ENCODE results near the gene LDLRAD4. TPM values are rescaled to one million over a fixed set of nuclear protein-coding genes. Genes with fewer than 3 reads are reported as not detected.

The LDLRAD4 gene
- total RNA-seq, 1 donor from 2014 or later, result 30.5 TPM

GRCh38 chr18:13427354-13427753 lies 208.8 kb downstream of the LDLRAD4 start:
- no peak overlapping the region for H3K27ac Mint-ChIP-seq
- no peak overlapping the region for H3K4me3 Mint-ChIP-seq (ENCODE audit: low read depth)
- intact Hi-C loops (cut with micrococcal nuclease), result no loop called here
- peaks cover 40% of the 10 kb centered on the region for H3K4me1 Mint-ChIP-seq (ENCODE audit: low read depth)
- no peaks in the 10 kb centered on the region for H3K9me3 Mint-ChIP-seq
- DNase-seq (ENCODE audit: low spot score), result no peak
- no peaks in the 10 kb centered on the region for H3K36me3 Mint-ChIP-seq (ENCODE audit: low read depth)
- no peaks in the 10 kb centered on the region for H3K27me3 Mint-ChIP-seq (ENCODE audit: low read depth)

GRCh38 chr18:13428319-13428718 lies 209.8 kb downstream of the LDLRAD4 start:
- no peak for DNase-seq (ENCODE audit: low spot score)
- Mint-ChIP-seq H3K27ac (peak overlapping the region; percentile 42), H3K4me3 (ENCODE audit: low read depth) (no peak overlapping the region), H3K27me3 (ENCODE audit: low read depth) (no peaks in the 10 kb centered on the region), H3K4me1 (ENCODE audit: low read depth) (peaks cover 39% of the 10 kb centered on the region), H3K36me3 (ENCODE audit: low read depth) (no peaks in the 10 kb centered on the region), H3K9me3 (no peaks in the 10 kb centered on the region)
- intact Hi-C loops (cut with micrococcal nuclease), result no loop called here

- no peak for DNase-seq (ENCODE audit: low spot score)
- intact Hi-C loops (cut with micrococcal nuclease), result no loop called here
- no peak overlapping the region for H3K27ac Mint-ChIP-seq
- no peaks in the 10 kb centered on the region for H3K9me3 Mint-ChIP-seq
- H3K4me1 Mint-ChIP-seq (ENCODE audit: low read depth), result peaks cover 41% of the 10 kb centered on the region
- no peaks in the 10 kb centered on the region for H3K27me3 Mint-ChIP-seq (ENCODE audit: low read depth)
- H3K36me3 Mint-ChIP-seq (ENCODE audit: low read depth), result no peaks in the 10 kb centered on the region
- no peak overlapping the region for H3K4me3 Mint-ChIP-seq (ENCODE audit: low read depth)
Measured at GRCh38 chr18:13429016-13429415, 210.5 kb downstream of the LDLRAD4 start.

GRCh38 chr18:13429884-13430510 lies 211.4 kb downstream of the LDLRAD4 start:
- Mint-ChIP-seq H3K27me3 (ENCODE audit: low read depth) (no peaks in the 10 kb centered on the region), H3K9me3 (no peaks in the 10 kb centered on the region), H3K4me3 (ENCODE audit: low read depth) (no peak overlapping the region), H3K27ac (no peak overlapping the region), H3K4me1 (ENCODE audit: low read depth) (peaks cover 34% of the 10 kb centered on the region), H3K36me3 (ENCODE audit: low read depth) (no peaks in the 10 kb centered on the region)
- no peak for DNase-seq (ENCODE audit: low spot score)
- intact Hi-C loops (cut with micrococcal nuclease), result no loop called here

- DNase-seq (ENCODE audit: low spot score), result no peak
- no peak overlapping the region for H3K4me3 Mint-ChIP-seq (ENCODE audit: low read depth)
- intact Hi-C loops (cut with micrococcal nuclease), result no loop called here
- peaks cover 34% of the 10 kb centered on the region for H3K4me1 Mint-ChIP-seq (ENCODE audit: low read depth)
- no peak overlapping the region for H3K27ac Mint-ChIP-seq
- H3K27me3 Mint-ChIP-seq (ENCODE audit: low read depth), result no peaks in the 10 kb centered on the region
- H3K9me3 Mint-ChIP-seq, result no peaks in the 10 kb centered on the region
- no peaks in the 10 kb centered on the region for H3K36me3 Mint-ChIP-seq (ENCODE audit: low read depth)
Measured at GRCh38 chr18:13430663-13431062, 212.1 kb downstream of the LDLRAD4 start.

- Mint-ChIP-seq H3K4me1 (ENCODE audit: low read depth) (peaks cover 42% of the 10 kb centered on the region), H3K27me3 (ENCODE audit: low read depth) (no peaks in the 10 kb centered on the region), H3K36me3 (ENCODE audit: low read depth) (no peaks in the 10 kb centered on the region), H3K27ac (no peak overlapping the region), H3K4me3 (ENCODE audit: low read depth) (no peak overlapping the region), H3K9me3 (no peaks in the 10 kb centered on the region)
- no peak for DNase-seq (ENCODE audit: low spot score)
- intact Hi-C loops (cut with micrococcal nuclease), result no loop called here
Measured at GRCh38 chr18:13431886-13432285, 213.3 kb downstream of the LDLRAD4 start.

GRCh38 chr18:13433125-13433524 lies 214.6 kb downstream of the LDLRAD4 start:
- no peaks in the 10 kb centered on the region for H3K27me3 Mint-ChIP-seq (ENCODE audit: low read depth)
- no peaks in the 10 kb centered on the region for H3K36me3 Mint-ChIP-seq (ENCODE audit: low read depth)
- H3K9me3 Mint-ChIP-seq, result no peaks in the 10 kb centered on the region
- no peak overlapping the region for H3K27ac Mint-ChIP-seq
- DNase-seq (ENCODE audit: low spot score), result no peak
- peaks cover 47% of the 10 kb centered on the region for H3K4me1 Mint-ChIP-seq (ENCODE audit: low read depth)
- intact Hi-C loops (cut with micrococcal nuclease), result no loop called here
- H3K4me3 Mint-ChIP-seq (ENCODE audit: low read depth), result no peak overlapping the region

GRCh38 chr18:13433685-13434084 lies 215.1 kb downstream of the LDLRAD4 start:
- H3K4me3 Mint-ChIP-seq (ENCODE audit: low read depth), result no peak overlapping the region
- no peaks in the 10 kb centered on the region for H3K36me3 Mint-ChIP-seq (ENCODE audit: low read depth)
- intact Hi-C loops (cut with micrococcal nuclease), result no loop called here
- no peaks in the 10 kb centered on the region for H3K9me3 Mint-ChIP-seq
- H3K27ac Mint-ChIP-seq, result no peak overlapping the region
- no peaks in the 10 kb centered on the region for H3K27me3 Mint-ChIP-seq (ENCODE audit: low read depth)
- no peak for DNase-seq (ENCODE audit: low spot score)
- H3K4me1 Mint-ChIP-seq (ENCODE audit: low read depth), result peaks cover 47% of the 10 kb centered on the region

- H3K4me3 Mint-ChIP-seq (ENCODE audit: low read depth), result no peak overlapping the region
- no peak for DNase-seq (ENCODE audit: low spot score)
- peaks cover 52% of the 10 kb centered on the region for H3K4me1 Mint-ChIP-seq (ENCODE audit: low read depth)
- H3K27me3 Mint-ChIP-seq (ENCODE audit: low read depth), result no peaks in the 10 kb centered on the region
- no peak overlapping the region for H3K27ac Mint-ChIP-seq
- H3K36me3 Mint-ChIP-seq (ENCODE audit: low read depth), result no peaks in the 10 kb centered on the region
- intact Hi-C loops (cut with micrococcal nuclease), result loop anchor here (5.0 kb wide), 2 partner anchors 143 to 177 kb away; no protein-coding TSS in a partner anchor
- no peaks in the 10 kb centered on the region for H3K9me3 Mint-ChIP-seq
Measured at GRCh38 chr18:13434854-13435253, 216.3 kb downstream of the LDLRAD4 start.

- Mint-ChIP-seq H3K4me3 (ENCODE audit: low read depth) (no peak overlapping the region), H3K36me3 (ENCODE audit: low read depth) (no peaks in the 10 kb centered on the region), H3K27me3 (ENCODE audit: low read depth) (no peaks in the 10 kb centered on the region), H3K9me3 (no peaks in the 10 kb centered on the region), H3K27ac (peak overlapping the region; percentile 54), H3K4me1 (ENCODE audit: low read depth) (peaks cover 56% of the 10 kb centered on the region)
- intact Hi-C loops (cut with micrococcal nuclease), result loop anchor here (2.0 to 5.0 kb wide), 3 partner anchors 127 to 177 kb away; no protein-coding TSS in a partner anchor
- DNase-seq (ENCODE audit: low spot score), result no peak
Measured at GRCh38 chr18:13435586-13436333, 217.2 kb downstream of the LDLRAD4 start.

- H3K36me3 Mint-ChIP-seq (ENCODE audit: low read depth), result no peaks in the 10 kb centered on the region
- DNase-seq (ENCODE audit: low spot score), result no peak
Measured at GRCh38 chr18:13436576-13436975, 218.0 kb downstream of the LDLRAD4 start.

GRCh38 chr18:13437034-13437433 lies 218.5 kb downstream of the LDLRAD4 start:
- DNase-seq (ENCODE audit: low spot score), result no peak

More at GRCh38 chr18:13436576-13436975, 218.0 kb downstream of the LDLRAD4 start:
- Mint-ChIP-seq H3K4me1 (ENCODE audit: low read depth) (peaks cover 56% of the 10 kb centered on the region), H3K4me3 (ENCODE audit: low read depth) (no peak overlapping the region), H3K27ac (peak overlapping the region; percentile 13), H3K27me3 (ENCODE audit: low read depth) (no peaks in the 10 kb centered on the region), H3K9me3 (no peaks in the 10 kb centered on the region)
- intact Hi-C loops (cut with micrococcal nuclease), result loop anchor here (2.0 to 5.0 kb wide), 3 partner anchors 126 to 176 kb away; no protein-coding TSS in a partner anchor

More at GRCh38 chr18:13437034-13437433, 218.5 kb downstream of the LDLRAD4 start:
- no peaks in the 10 kb centered on the region for H3K27me3 Mint-ChIP-seq (ENCODE audit: low read depth)
- H3K4me3 Mint-ChIP-seq (ENCODE audit: low read depth), result no peak overlapping the region
- no peaks in the 10 kb centered on the region for H3K9me3 Mint-ChIP-seq
- H3K27ac Mint-ChIP-seq, result peak overlapping the region; percentile 95
- intact Hi-C loops (cut with micrococcal nuclease), result loop anchor here (2.0 to 5.0 kb wide), 3 partner anchors 126 to 175 kb away; no protein-coding TSS in a partner anchor
- H3K36me3 Mint-ChIP-seq (ENCODE audit: low read depth), result no peaks in the 10 kb centered on the region
- H3K4me1 Mint-ChIP-seq (ENCODE audit: low read depth), result peaks cover 57% of the 10 kb centered on the region
